ENCODE results near the gene KIF1C.
A peak's percentile ranks its signal among the peaks of the same experiment; 100 is the strongest.

The KIF1C gene

GRCh38 chr17:4997302-4998026, at the start of gene KIF1C, which contains the start of gene INCA1:
TSS of gene KIF1C (plus strand) at chr17:4997950. CDS start at chr17:5000247, 2,297 bp downstream.
TSS of gene INCA1 (minus strand) at chr17:4997522. CDS start at chr17:4994437, 3,085 bp downstream.
- peak; percentile 90 for DNase-seq (ENCODE audit: low spot score)

- DNase-seq (ENCODE audit: low spot score) = peak; percentile 86
Observed at GRCh38 chr17:4948166-4948930, 49.4 kb upstream of the KIF1C start, which contains the start of gene PFN1. TSS of gene PFN1 (minus strand) at chr17:4948530. CDS start at chr17:4948394, 136 bp downstream.

- DNase-seq (ENCODE audit: low spot score) = peak; percentile 84
Observed at GRCh38 chr17:4948931-4949320, 48.8 kb upstream of the KIF1C start.

- DNase-seq (ENCODE audit: low spot score) = peak; percentile 53
Observed at GRCh38 chr17:4949321-4950074, 48.3 kb upstream of the KIF1C start.

GRCh38 chr17:4950075-4950745, 47.5 kb upstream of the KIF1C start:
- no peak for DNase-seq (ENCODE audit: low spot score)

- no peak for DNase-seq (ENCODE audit: low spot score)
Observed at GRCh38 chr17:4950746-4951204, 47.0 kb upstream of the KIF1C start, which contains the start of gene ENO3. TSS of gene ENO3 (plus strand) at chr17:4951119. CDS start at chr17:4951830, 711 bp downstream.

GRCh38 chr17:4951486-4951885, 46.3 kb upstream of the KIF1C start:
- DNase-seq (ENCODE audit: low spot score) = no peak

GRCh38 chr17:4953451-4953961, 44.2 kb upstream of the KIF1C start:
- no peak for DNase-seq (ENCODE audit: low spot score)

GRCh38 chr17:4955091-4955490, 42.7 kb upstream of the KIF1C start:
- no peak for DNase-seq (ENCODE audit: low spot score)

- no peak for DNase-seq (ENCODE audit: low spot score)
Observed at GRCh38 chr17:4956493-4957061, 41.2 kb upstream of the KIF1C start.

GRCh38 chr17:4958102-4958501, 39.6 kb upstream of the KIF1C start:
- DNase-seq (ENCODE audit: low spot score) = no peak

- no peak for DNase-seq (ENCODE audit: low spot score)
Observed at GRCh38 chr17:4959261-4959965, 38.3 kb upstream of the KIF1C start.

- DNase-seq (ENCODE audit: low spot score) = no peak
Observed at GRCh38 chr17:4960279-4960922, 37.3 kb upstream of the KIF1C start.

GRCh38 chr17:4965311-4965986, 32.3 kb upstream of the KIF1C start:
- no peak for DNase-seq (ENCODE audit: low spot score)

- DNase-seq (ENCODE audit: low spot score) = peak; percentile 100
Observed at GRCh38 chr17:4966844-4967538, 30.8 kb upstream of the KIF1C start.

- DNase-seq (ENCODE audit: low spot score) = peak; percentile 97
Observed at GRCh38 chr17:4967539-4968485, 29.9 kb upstream of the KIF1C start, which contains the start of gene SPAG7. TSS of gene SPAG7 (minus strand) at chr17:4967817. CDS start at chr17:4967804, 13 bp downstream.

GRCh38 chr17:4968486-4969046, 29.2 kb upstream of the KIF1C start:
- DNase-seq (ENCODE audit: low spot score) = no peak

Data from pons (tissue), 1 donor.